Transverse colon (tissue), 4 donors: ENCODE measurements around the gene PTPRJ. TPM values are rescaled to one million over a fixed set of nuclear protein-coding genes. Genes with fewer than 3 reads are reported as not detected.

ENCODE experiments used
- DNase-seq: peaks from one replicate; pipeline ENCODE4 v3.0.0-alpha.2; 2019
- H3K27ac ChIP-seq, 4 donors: fragments of 200-600 bp; sonication (generic); 2 replicates each; pipeline ENCODE4 v1.5.1; 2016 to 2018; ENCODE audit warnings: inconsistent platforms in 4 of 4
- H3K27me3 ChIP-seq: fragments of 200-600 bp; sonication (generic); 2 replicates; pipeline ENCODE4 v1.5.1; 2017; ENCODE audit warnings: inconsistent platforms
- H3K36me3 ChIP-seq, 4 donors: fragments of 200-600 bp; sonication (generic); 2 replicates each; pipeline ENCODE4 v1.5.1; 2017 to 2019; ENCODE audit warnings: inconsistent platforms in 4 of 4
- H3K4me1 ChIP-seq, 4 donors: fragments of 200-600 bp; sonication (generic); 2 replicates each; pipeline ENCODE4 v1.5.1; 2017 to 2020; ENCODE audit warnings: inconsistent platforms in 4 of 4
- H3K4me3 ChIP-seq, 4 donors: fragments of 200-600 bp; sonication (generic); 1 replicate in 1 of 4; 2 replicates in 3 of 4; pipeline versions ENCODE4 v1.5.1 to v1.6.1; 2017 to 2019; ENCODE audit warnings: inconsistent platforms in 4 of 4
- H3K9me3 ChIP-seq, 2 donors: fragments of 200-600 bp; sonication (generic); 2 replicates each; pipeline ENCODE4 v1.5.1; 2017 to 2019; ENCODE audit warnings: inconsistent platforms in 2 of 2
- CTCF ChIP-seq, 5 experiments: fragments of 200-600 bp in 3 of 5; fragments of 450-650 bp in 2 of 5; sonication (generic) in 3 of 5; IDR thresholded peaks; 1 replicate in 2 of 5; 2 replicates in 3 of 5; pipeline ENCODE4 v1.5.1; 2016 to 2017; ENCODE audit warnings: antibody characterized with exemption in 5 of 5, inconsistent platforms in 3 of 5, mild to moderate bottlenecking in 2 of 5, moderate library complexity in 1 of 5
- EP300 ChIP-seq: sonication (generic); formaldehyde crosslinking; IDR thresholded peaks from one replicate; pipeline ENCODE4 v1.6.1; 2017; ENCODE audit warnings: antibody characterized with exemption, low read depth
- POLR2A ChIP-seq: fragments of 450-650 bp; IDR thresholded peaks from one replicate; pipeline ENCODE4 v1.6.1; 2016; ENCODE audit warnings: antibody characterized with exemption, mild to moderate bottlenecking, moderate library complexity
- POLR2AphosphoS5 ChIP-seq, 3 donors: sonication (generic); formaldehyde crosslinking; IDR thresholded peaks; one replicate each; pipeline ENCODE4 v1.6.1; 2016; ENCODE audit warnings: antibody characterized with exemption in 3 of 3
- WGBS, 2 donors: methylation state at CpG; one replicate each; pipeline ENCODE4 v1.1.5; 2018; ENCODE audit warnings: low coverage in 1 of 2; 5-methylcytosine and 5-hydroxymethylcytosine counted together
- in situ Hi-C, 4 donors: fragments of 200-750 bp; cut with MboI; loops; one replicate each; pipeline versions ENCODE4 v1.15.0 to v1.15.1; 2017; ENCODE audit warnings: low sequenced_read_pairs in 3 of 4, low pct_ligation_motif_present in 1 of 4, low pct_unique_long_range_greater_than_20kb in 1 of 4
- intact Hi-C: fragments of 100-400 bp; cut with DNase I; formaldehyde crosslinking; loops from one replicate; pipeline ENCODE4 v1.15.1; 2023; ENCODE audit warnings: low total_unique reads
- total RNA-seq, 4 donors: library from RNA; depleted of rRNA; stranded (reverse); fragments of >200 nt; gene quantifications; one replicate each; pipeline ENCODE4 v1.1.0, GENCODE V29; 2016

The PTPRJ gene
- total RNA-seq, 4 donors from 2014 or later, result 25.3 to 40.8 (median 31.7) TPM

GRCh38 chr11:48141475-48142122 lies 161.2 kb downstream of the PTPRJ start:
- Histone ChIP-seq H3K9me3 (no peaks in the 10 kb centered on the region), H3K27me3 (no peaks in the 10 kb centered on the region), H3K36me3 (peaks cover 0 to 7% (median 2%) of the 10 kb centered on the region in 4 donors), H3K4me1 (peaks cover 0 to 21% (median 6%) of the 10 kb centered on the region in 4 donors), H3K27ac (no peak overlapping the region), H3K4me3 (no peak overlapping the region)
- intact Hi-C loops, result no loop called here
- WGBS, 2 donors, result 52 to 61% methylated on average over 2 to 3 of the region's 3 CpGs
- no peak for DNase-seq
- TF ChIP-seq POLR2AphosphoS5 (IDR thresholded peaks at IDR 0.05) (no peak), POLR2A (no peak)
- in situ Hi-C loops, result no loop called here

- H3K36me3 ChIP-seq, result peaks cover 0 to 7% (median 2%) of the 10 kb centered on the region in 4 donors
- no peak for TF ChIP-seq CTCF (IDR thresholded peaks at IDR 0.05)
- no peak for TF ChIP-seq POLR2A
- no peak for TF ChIP-seq EP300
- TF ChIP-seq POLR2AphosphoS5 (IDR thresholded peaks at IDR 0.05), result no peak
- intact Hi-C loops (no loop called here), in situ Hi-C loops (no loop called here)
- no peak overlapping the region for H3K4me3 ChIP-seq
- peaks cover 0 to 17% (median 4%) of the 10 kb centered on the region in 4 donors for H3K4me1 ChIP-seq
- 95% methylated on average over 4 of the region's 4 CpGs; no CpG with 5 or more reads in 1 of the 2 donors for WGBS, 2 donors
- H3K9me3 ChIP-seq, result no peaks in the 10 kb centered on the region
- no peak overlapping the region for H3K27ac ChIP-seq
- H3K27me3 ChIP-seq, result no peaks in the 10 kb centered on the region
- DNase-seq, result no peak
Observed at GRCh38 chr11:48142889-48143288, 162.5 kb downstream of the PTPRJ start.

- 59 to 65% methylated on average over 3 of the region's 3 CpGs for WGBS, 2 donors
- in situ Hi-C loops, result no loop called here
- Histone ChIP-seq H3K4me3 (no peak overlapping the region), H3K27me3 (no peaks in the 10 kb centered on the region), H3K27ac (no peak overlapping the region), H3K36me3 (peaks cover 0 to 13% (median 4%) of the 10 kb centered on the region in 4 donors), H3K9me3 (peaks cover 4% of the 10 kb centered on the region in 2 donors), H3K4me1 (no peaks in the 10 kb centered on the region)
- intact Hi-C loops, result no loop called here
- TF ChIP-seq POLR2A, result no peak
- no peak for TF ChIP-seq POLR2AphosphoS5 (IDR thresholded peaks at IDR 0.05)
- TF ChIP-seq EP300, result no peak
- no peak for TF ChIP-seq CTCF (IDR thresholded peaks at IDR 0.05)
- no peak for DNase-seq
Observed at GRCh38 chr11:48148749-48149148, 168.4 kb downstream of the PTPRJ start.

- H3K4me3 ChIP-seq, result no peak overlapping the region
- intact Hi-C loops, result no loop called here
Observed at GRCh38 chr11:48150213-48150612, 169.9 kb downstream of the PTPRJ start.

More at GRCh38 chr11:48150213-48150612, 169.9 kb downstream of the PTPRJ start:
- H3K36me3 ChIP-seq, result peaks cover 0 to 11% (median 3%) of the 10 kb centered on the region in 4 donors
- H3K4me1 ChIP-seq, result no peaks in the 10 kb centered on the region
- no peak for TF ChIP-seq POLR2A
- TF ChIP-seq EP300, result no peak
- TF ChIP-seq POLR2AphosphoS5 (IDR thresholded peaks at IDR 0.05), result peak in 1 of 3 donors; percentile 53
- TF ChIP-seq CTCF (IDR thresholded peaks at IDR 0.05), result no peak
- peak overlapping the region in 1 of 4 donors; percentile 29 for H3K27ac ChIP-seq
- peak; percentile 56 for DNase-seq
- 40 to 46% methylated on average over 2 to 4 of the region's 4 CpGs for WGBS, 2 donors
- in situ Hi-C loops, result no loop called here
- peaks cover 4% of the 10 kb centered on the region in 2 donors for H3K9me3 ChIP-seq
- no peaks in the 10 kb centered on the region for H3K27me3 ChIP-seq
